HTERT RPE-1 (cell line): Measurements from ENCODE around the gene TOMM20.

Source experiments
- in situ Hi-C: fragments of 300-500 bp; cut with MboI; formaldehyde crosslinking; loops from 4 replicates; pipeline ENCODE4 v1.14.3; 2020; ENCODE audit warnings: low sequenced_read_pairs

The TOMM20 gene

GRCh38 chr1:235069176-235069575 is 59.5 kb downstream of the TOMM20 start:
- in situ Hi-C loops: no loop called here

GRCh38 chr1:235068158-235069121 is 60.2 kb downstream of the TOMM20 start:
- in situ Hi-C loops: no loop called here

GRCh38 chr1:235067396-235068157 is 61.1 kb downstream of the TOMM20 start:
- in situ Hi-C loops: no loop called here

GRCh38 chr1:235063068-235063765 is 65.4 kb downstream of the TOMM20 start:
- in situ Hi-C loops: no loop called here

GRCh38 chr1:235060607-235061470 is 67.8 kb downstream of the TOMM20 start:
- in situ Hi-C loops: no loop called here
